K562 (cell line): ENCODE data around the gene SLC22A23. TPM values are rescaled to one million over a fixed set of nuclear protein-coding genes. Genes with fewer than 3 reads are reported as not detected.
A peak's percentile ranks its signal among the peaks of the same experiment; 100 is the strongest.

Experiments used
- ATAC-seq: fragments of 200-7000 bp; cut with Tn5 transposase; 3 replicates; pipeline ENCODE4 v1.9.1; 2020; ENCODE audit warnings: moderate library complexity
- BruUV-seq: library from RNA; stranded (reverse); fragments of 400-500 nt; replicated peaks from 2 replicates; lab custom pipeline; 2021; lab: Mats Ljungman, UMichigan
- CTCF ChIA-PET: fragments of 300-600 bp; formaldehyde crosslinking; extraction: SDS; loops from one replicate; lab custom pipeline; 2021; ENCODE audit warnings: low intra/inter-chr PET ratio; lab: Yijun Ruan, JAX
- POLR2A ChIA-PET: fragments of 300-600, 350-650 bp; sonication (Branson Sonifier 250); formaldehyde crosslinking; extraction: SDS; loops from one replicate; lab custom pipeline; 2021; ENCODE audit warnings: antibody characterized with exemption, inconsistent platforms; lab: Yijun Ruan, JAX
- DNase-seq, 4 experiments: peaks; one replicate each; pipeline versions ENCODE4 v3.0.0 to v3.0.0-alpha.2; 2011 to 2018; ENCODE audit warnings: low spot score in 3 of 4, mixed read lengths in 3 of 4; ENCODE audit errors: extremely low read depth in 1 of 4
- FAIRE-seq: peaks from 2 replicates; lab custom pipeline; 2011; peaks lifted over from hg19 to GRCh38; lab: Jason Lieb, UNC
- H2AFZ ChIP-seq: 2 replicates; pipeline ENCODE4 v1.6.0; 2011; ENCODE audit warnings: low read depth, low read length, control low read depth, inconsistent platforms
- H3K27ac ChIP-seq: fragments of 200-600 bp; 3 replicates; pipeline ENCODE4 v1.8.0; 2011; ENCODE audit warnings: low read depth, mild to moderate bottlenecking, control low read depth, inconsistent platforms, low read length, moderate library complexity, mixed read lengths; ENCODE audit errors: extremely low read depth
- H3K27me3 ChIP-seq, 2 experiments: fragments of 300-600 bp in 1 of 2; 2 replicates in 1 of 2; 3 replicates in 1 of 2; pipeline versions ENCODE4 v1.6.0 to v1.8.0; 2011; ENCODE audit warnings: inconsistent platforms in 2 of 2, low read length in 2 of 2, mild to moderate bottlenecking in 1 of 2, mixed read lengths in 1 of 2, moderate library complexity in 1 of 2; ENCODE audit not compliant: control insufficient read depth in 2 of 2, insufficient read depth in 2 of 2
- H3K36me3 ChIP-seq: fragments of 300-600 bp; 3 replicates; pipeline ENCODE4 v1.8.0; 2011; ENCODE audit warnings: mild to moderate bottlenecking, low read length, inconsistent platforms; ENCODE audit not compliant: control insufficient read depth, insufficient read depth
- H3K4me1 ChIP-seq, 2 experiments: fragments of 200-600 bp in 1 of 2; replicated peaks in 1 of 2; 2 replicates in 1 of 2; 3 replicates in 1 of 2; pipeline versions ENCODE4 v1.5.1 to v1.8.0; 2011; ENCODE audit warnings: inconsistent platforms in 2 of 2, low read length in 2 of 2, mild to moderate bottlenecking in 1 of 2, mixed read lengths in 1 of 2, moderate library complexity in 1 of 2; ENCODE audit not compliant: control insufficient read depth in 2 of 2, insufficient read depth in 2 of 2
- H3K4me2 ChIP-seq: 2 replicates; pipeline ENCODE4 v1.6.1; 2011; ENCODE audit warnings: low read length, control low read depth, inconsistent platforms, mixed read lengths; ENCODE audit not compliant: insufficient read depth
- H3K4me3 ChIP-seq: fragments of 200-600 bp; sonication (generic), shearing (Covaris generic); 2 replicates; pipeline ENCODE4 v1.5.1; 2016; ENCODE audit warnings: control low read depth, inconsistent platforms
- H3K79me2 ChIP-seq: fragments of 200-600 bp; 3 replicates; pipeline ENCODE4 v1.8.0; 2011; ENCODE audit warnings: low read length, inconsistent platforms; ENCODE audit not compliant: control insufficient read depth, insufficient read depth
- H3K9ac ChIP-seq, 2 experiments: 2 replicates each; pipeline versions ENCODE4 v1.6.0 to v1.6.1; 2011; ENCODE audit warnings: low read depth in 2 of 2, low read length in 2 of 2, control low read depth in 1 of 2, inconsistent platforms in 1 of 2, mild to moderate bottlenecking in 1 of 2, mixed read lengths in 1 of 2; ENCODE audit not compliant: insufficient read depth in 1 of 2
- H3K9me1 ChIP-seq: one replicate; pipeline ENCODE4 v1.6.0; 2011; ENCODE audit warnings: inconsistent platforms, mild to moderate bottlenecking, low read length, moderate library complexity; ENCODE audit not compliant: control insufficient read depth, insufficient read depth
- H3K9me3 ChIP-seq: replicated peaks from 2 replicates; pipeline ENCODE4 v1.5.1; 2011; ENCODE audit warnings: low read depth, low read length, inconsistent platforms; ENCODE audit not compliant: control insufficient read depth, insufficient read depth
- H4K20me1 ChIP-seq: replicated peaks from 2 replicates; pipeline ENCODE4 v1.6.1; 2011; ENCODE audit warnings: low read length, inconsistent platforms, mixed read lengths; ENCODE audit not compliant: control insufficient read depth, insufficient read depth
- NR2F6 ChIP-seq: fragments of 450-650 bp; formaldehyde crosslinking; IDR thresholded peaks from 2 replicates; pipeline ENCODE4 v1.4.0; 2020; ENCODE audit warnings: mild to moderate bottlenecking
- RAD21 ChIP-seq, 2 experiments: fragments of 250-450 bp in 1 of 2; fragments of 450-650 bp in 1 of 2; sonication (Bioruptor Pico) in 1 of 2; formaldehyde crosslinking in 1 of 2; IDR thresholded peaks in 1 of 2; conservative IDR thresholded peaks in 1 of 2; 2 replicates each; pipeline versions ENCODE4 v1.4.0 to v1.8.0; 2020 to 2022; ENCODE audit warnings: mild to moderate bottlenecking in 2 of 2, moderate library complexity in 1 of 2
- ZNF263 ChIP-seq: sonication (generic); formaldehyde crosslinking; IDR thresholded peaks from 2 replicates; pipeline ENCODE4 v1.8.0; 2022; ENCODE audit warnings: mild to moderate bottlenecking, missing genetic modification reagents, borderline replicate concordance
- WGBS: fragments of 100-300 bp; shearing (Covaris generic); methylation state at CpG from one replicate; pipeline ENCODE4 v1.1.6; 2016; ENCODE audit warnings: low coverage, mixed read lengths; ENCODE audit not compliant: insufficient coverage; ENCODE audit errors: missing lambda C conversion rate; 5-methylcytosine and 5-hydroxymethylcytosine counted together
- in situ Hi-C: fragments of 300-500 bp; cut with MboI; formaldehyde crosslinking; loops from 4 replicates; pipeline ENCODE4 v1.15.0; 2018; ENCODE audit warnings: inconsistent platforms, mixed read lengths
- intact Hi-C: fragments of 100-400 bp; cut with micrococcal nuclease; formaldehyde crosslinking; loops from 2 replicates; pipeline ENCODE4 v1.14.2; 2022
- polyA plus RNA-seq, 8 experiments: library from polyadenylated mRNA; depleted of rRNA in 4 of 8; stranded (reverse) in 5 of 8; unstranded in 3 of 8; fragments of >200 nt; fragmentation: Nextera tagmentation in 2 of 8; fragmentation: Illumina TruSeq in 1 of 8; extraction: Ambion mirVana in 2 of 8; extraction: Trizol in 1 of 8; gene quantifications; 2 replicates each; pipeline versions ENCODE4 v1.2.1 to v1.2.3, GENCODE V29; 2011 to 2014; ENCODE audit warnings: inconsistent platforms in 1 of 8, missing spikeins in 1 of 8
- total RNA-seq, 7 experiments: library from RNA; depleted of rRNA in 6 of 7; stranded (reverse); fragments of >200 nt in 6 of 7; fragmentation: Illumina TruSeq in 2 of 7; extraction: Trizol in 2 of 7; gene quantifications; 2 replicates each; pipeline versions ENCODE4 v1.2.1 to v1.2.3, GENCODE V29; 2011 to 2021; ENCODE audit warnings: low replicate concordance in 1 of 7
- TF ChIP-seq, protein P1 (sequence below): fragments of 450-650 bp; IDR thresholded peaks from 2 replicates; pipeline ENCODE4 v1.6.1; 2017; ENCODE audit warnings: antibody characterized with exemption
- TF ChIP-seq, protein P2 (sequence below), 3 experiments: fragments of 200-800 bp in 1 of 3; sonication (Bioruptor generic) in 1 of 3; sonication (generic) in 1 of 3; formaldehyde crosslinking in 1 of 3; IDR thresholded peaks; 2 replicates each; pipeline versions ENCODE4 v1.6.1 to v1.8.0; 2016 to 2022; ENCODE audit warnings: mild to moderate bottlenecking in 2 of 3, missing compliant biosample characterization in 2 of 3, missing genetic modification characterization in 2 of 3, missing genetic modification reagents in 1 of 3
- TF ChIP-seq, protein P3 (sequence below), 3 experiments: IDR thresholded peaks in 2 of 3; conservative IDR thresholded peaks in 1 of 3; 2 replicates each; pipeline ENCODE4 v1.5.1; 2011 to 2012; ENCODE audit warnings: low read length in 3 of 3, mild to moderate bottlenecking in 3 of 3, control low read depth in 2 of 3, improper control_type of control experiment in 1 of 3, inconsistent platforms in 1 of 3, low read depth in 1 of 3, mixed read lengths in 1 of 3, moderate library complexity in 1 of 3; ENCODE audit not compliant: insufficient read depth in 2 of 3
- TF ChIP-seq, protein P4 (sequence below): fragments of 150-350 bp; IDR thresholded peaks from 2 replicates; pipeline ENCODE4 v1.6.1; 2014; ENCODE audit warnings: low read depth, mild to moderate bottlenecking, low read length, borderline replicate concordance
- TF ChIP-seq, protein P5 (sequence below): sonication (generic); formaldehyde crosslinking; IDR thresholded peaks from 2 replicates; pipeline ENCODE4 v1.8.0; 2023; ENCODE audit warnings: mild to moderate bottlenecking, missing genetic modification reagents

SLC22A23 gene
- total and polyA plus RNA-seq, 9 of the 15 experiments (the other 6 are each of a cell fraction or from before 2014, with no cell fraction given), result 0.30 to 8.7 (median 2.5) TPM

DNA sequence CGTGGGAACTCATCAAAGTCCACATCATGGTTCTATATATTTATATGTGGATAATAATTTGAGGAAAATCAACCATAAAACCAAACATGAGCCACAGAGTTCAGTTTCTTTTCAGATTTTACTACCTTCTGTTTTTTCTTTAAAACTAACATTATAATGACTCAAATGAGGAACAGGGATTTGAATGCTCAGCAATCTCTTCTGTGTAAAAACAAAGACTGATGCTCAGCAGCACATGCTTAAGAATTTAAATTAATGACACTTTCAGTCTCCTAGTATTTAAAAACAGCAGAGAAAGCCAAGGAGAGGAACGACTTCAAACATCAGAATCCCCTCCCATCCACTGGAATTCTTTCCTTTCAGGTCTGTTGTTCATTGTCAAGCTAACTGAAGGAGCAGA is 125.4 kb downstream of the SLC22A23 start (continued):
- TF ChIP-seq, protein P1, sequence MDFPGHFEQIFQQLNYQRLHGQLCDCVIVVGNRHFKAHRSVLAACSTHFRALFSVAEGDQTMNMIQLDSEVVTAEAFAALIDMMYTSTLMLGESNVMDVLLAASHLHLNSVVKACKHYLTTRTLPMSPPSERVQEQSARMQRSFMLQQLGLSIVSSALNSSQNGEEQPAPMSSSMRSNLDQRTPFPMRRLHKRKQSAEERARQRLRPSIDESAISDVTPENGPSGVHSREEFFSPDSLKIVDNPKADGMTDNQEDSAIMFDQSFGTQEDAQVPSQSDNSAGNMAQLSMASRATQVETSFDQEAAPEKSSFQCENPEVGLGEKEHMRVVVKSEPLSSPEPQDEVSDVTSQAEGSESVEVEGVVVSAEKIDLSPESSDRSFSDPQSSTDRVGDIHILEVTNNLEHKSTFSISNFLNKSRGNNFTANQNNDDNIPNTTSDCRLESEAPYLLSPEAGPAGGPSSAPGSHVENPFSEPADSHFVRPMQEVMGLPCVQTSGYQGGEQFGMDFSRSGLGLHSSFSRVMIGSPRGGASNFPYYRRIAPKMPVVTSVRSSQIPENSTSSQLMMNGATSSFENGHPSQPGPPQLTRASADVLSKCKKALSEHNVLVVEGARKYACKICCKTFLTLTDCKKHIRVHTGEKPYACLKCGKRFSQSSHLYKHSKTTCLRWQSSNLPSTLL, result no peak
- TF ChIP-seq NR2F6 (CRISPR knock-in tag), result no peak

DNA sequence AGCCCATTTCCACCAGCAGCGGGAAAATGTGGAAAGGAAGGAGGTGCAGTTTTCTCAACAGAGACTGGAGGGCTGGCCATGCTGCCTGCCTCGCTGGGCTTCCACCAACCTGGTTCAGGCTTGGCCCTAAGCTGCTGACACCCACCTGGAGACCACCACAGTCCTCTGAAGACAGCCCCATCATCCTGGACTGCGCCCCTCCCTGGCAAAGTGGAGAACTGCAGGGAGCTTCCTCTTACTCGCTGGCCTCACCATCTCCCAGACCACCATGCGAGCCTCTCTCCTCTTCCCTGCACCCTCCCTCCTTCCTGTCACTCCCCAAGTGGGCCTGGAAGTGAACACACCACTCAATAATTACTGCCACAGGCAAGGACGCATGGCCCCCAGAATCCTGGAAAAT is 126.7 kb downstream of the SLC22A23 start:
- FAIRE-seq, result no peak
- peak; percentile 76 for ATAC-seq
- in situ Hi-C loops (no loop called here), intact Hi-C loops (loop anchor here (5.0 kb wide), 1 partner anchor 43 kb away; no protein-coding TSS in a partner anchor)
- peaks cover 10 to 18% of the 10 kb centered on the region in 2 experiments for H3K4me1 ChIP-seq
- H3K9ac ChIP-seq, result 0 out of 4 replicates have a peak overlapping the region, but pooled peaks of 1 of the 2 experiments have one; percentile 65
- BruUV-seq, result no TSS peak
- H3K27ac ChIP-seq, result no peak overlapping the region
- H3K4me3 ChIP-seq, result no peak overlapping the region
- H4K20me1 ChIP-seq, result no peaks in the 10 kb centered on the region
- H3K36me3 ChIP-seq, result no peaks in the 10 kb centered on the region
- peak in 3 of 4 experiments; percentile 30 to 44 (median 34) for DNase-seq
- TF ChIP-seq, protein P2, sequence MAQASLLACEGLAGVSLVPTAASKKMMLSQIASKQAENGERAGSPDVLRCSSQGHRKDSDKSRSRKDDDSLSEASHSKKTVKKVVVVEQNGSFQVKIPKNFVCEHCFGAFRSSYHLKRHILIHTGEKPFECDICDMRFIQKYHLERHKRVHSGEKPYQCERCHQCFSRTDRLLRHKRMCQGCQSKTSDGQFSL (CRISPR knock-in tag; IDR thresholded peaks at IDR 0.05), result 0 out of 2 replicates have a peak, but pooled peaks have one; percentile 42
- TF ChIP-seq, protein P2 (tag; IDR thresholded peaks at IDR 0.05), result no peak
- TF ChIP-seq, protein P3, sequence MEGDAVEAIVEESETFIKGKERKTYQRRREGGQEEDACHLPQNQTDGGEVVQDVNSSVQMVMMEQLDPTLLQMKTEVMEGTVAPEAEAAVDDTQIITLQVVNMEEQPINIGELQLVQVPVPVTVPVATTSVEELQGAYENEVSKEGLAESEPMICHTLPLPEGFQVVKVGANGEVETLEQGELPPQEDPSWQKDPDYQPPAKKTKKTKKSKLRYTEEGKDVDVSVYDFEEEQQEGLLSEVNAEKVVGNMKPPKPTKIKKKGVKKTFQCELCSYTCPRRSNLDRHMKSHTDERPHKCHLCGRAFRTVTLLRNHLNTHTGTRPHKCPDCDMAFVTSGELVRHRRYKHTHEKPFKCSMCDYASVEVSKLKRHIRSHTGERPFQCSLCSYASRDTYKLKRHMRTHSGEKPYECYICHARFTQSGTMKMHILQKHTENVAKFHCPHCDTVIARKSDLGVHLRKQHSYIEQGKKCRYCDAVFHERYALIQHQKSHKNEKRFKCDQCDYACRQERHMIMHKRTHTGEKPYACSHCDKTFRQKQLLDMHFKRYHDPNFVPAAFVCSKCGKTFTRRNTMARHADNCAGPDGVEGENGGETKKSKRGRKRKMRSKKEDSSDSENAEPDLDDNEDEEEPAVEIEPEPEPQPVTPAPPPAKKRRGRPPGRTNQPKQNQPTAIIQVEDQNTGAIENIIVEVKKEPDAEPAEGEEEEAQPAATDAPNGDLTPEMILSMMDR (IDR thresholded peaks at IDR 0.05 in 2 of 3, conservative IDR thresholded peaks at IDR 0.05 in 1 of 3; ENCODE audit: insufficient read depth in 2 of 3, low read depth in 1 of 3, low read length in 3 of 3), result peak; percentile 50 to 82 (median 54)
- TF ChIP-seq, protein P4, sequence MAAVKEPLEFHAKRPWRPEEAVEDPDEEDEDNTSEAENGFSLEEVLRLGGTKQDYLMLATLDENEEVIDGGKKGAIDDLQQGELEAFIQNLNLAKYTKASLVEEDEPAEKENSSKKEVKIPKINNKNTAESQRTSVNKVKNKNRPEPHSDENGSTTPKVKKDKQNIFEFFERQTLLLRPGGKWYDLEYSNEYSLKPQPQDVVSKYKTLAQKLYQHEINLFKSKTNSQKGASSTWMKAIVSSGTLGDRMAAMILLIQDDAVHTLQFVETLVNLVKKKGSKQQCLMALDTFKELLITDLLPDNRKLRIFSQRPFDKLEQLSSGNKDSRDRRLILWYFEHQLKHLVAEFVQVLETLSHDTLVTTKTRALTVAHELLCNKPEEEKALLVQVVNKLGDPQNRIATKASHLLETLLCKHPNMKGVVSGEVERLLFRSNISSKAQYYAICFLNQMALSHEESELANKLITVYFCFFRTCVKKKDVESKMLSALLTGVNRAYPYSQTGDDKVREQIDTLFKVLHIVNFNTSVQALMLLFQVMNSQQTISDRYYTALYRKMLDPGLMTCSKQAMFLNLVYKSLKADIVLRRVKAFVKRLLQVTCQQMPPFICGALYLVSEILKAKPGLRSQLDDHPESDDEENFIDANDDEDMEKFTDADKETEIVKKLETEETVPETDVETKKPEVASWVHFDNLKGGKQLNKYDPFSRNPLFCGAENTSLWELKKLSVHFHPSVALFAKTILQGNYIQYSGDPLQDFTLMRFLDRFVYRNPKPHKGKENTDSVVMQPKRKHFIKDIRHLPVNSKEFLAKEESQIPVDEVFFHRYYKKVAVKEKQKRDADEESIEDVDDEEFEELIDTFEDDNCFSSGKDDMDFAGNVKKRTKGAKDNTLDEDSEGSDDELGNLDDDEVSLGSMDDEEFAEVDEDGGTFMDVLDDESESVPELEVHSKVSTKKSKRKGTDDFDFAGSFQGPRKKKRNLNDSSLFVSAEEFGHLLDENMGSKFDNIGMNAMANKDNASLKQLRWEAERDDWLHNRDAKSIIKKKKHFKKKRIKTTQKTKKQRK, result no peak
- 0 out of 2 replicates have a peak, but pooled peaks have one; percentile 28 for TF ChIP-seq ZNF263 (CRISPR knock-in tag)
- TF ChIP-seq, protein P5, sequence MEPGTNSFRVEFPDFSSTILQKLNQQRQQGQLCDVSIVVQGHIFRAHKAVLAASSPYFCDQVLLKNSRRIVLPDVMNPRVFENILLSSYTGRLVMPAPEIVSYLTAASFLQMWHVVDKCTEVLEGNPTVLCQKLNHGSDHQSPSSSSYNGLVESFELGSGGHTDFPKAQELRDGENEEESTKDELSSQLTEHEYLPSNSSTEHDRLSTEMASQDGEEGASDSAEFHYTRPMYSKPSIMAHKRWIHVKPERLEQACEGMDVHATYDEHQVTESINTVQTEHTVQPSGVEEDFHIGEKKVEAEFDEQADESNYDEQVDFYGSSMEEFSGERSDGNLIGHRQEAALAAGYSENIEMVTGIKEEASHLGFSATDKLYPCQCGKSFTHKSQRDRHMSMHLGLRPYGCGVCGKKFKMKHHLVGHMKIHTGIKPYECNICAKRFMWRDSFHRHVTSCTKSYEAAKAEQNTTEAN (CRISPR knock-in tag), result no peak
- TF ChIP-seq RAD21 (CRISPR knock-in tag; conservative IDR thresholded peaks at IDR 0.05 in 1 of 2, IDR thresholded peaks at IDR 0.05 in 1 of 2), result peak in 1 of 2 experiments; percentile 46; a peak in 2 of 4 replicates
- no peaks in the 10 kb centered on the region for H3K79me2 ChIP-seq
- H3K4me2 ChIP-seq, result no peak overlapping the region
- ChIA-PET CTCF (no interaction called here), POLR2A (interaction anchor here (0.6 to 2.5 kb wide), 4 partner anchors 10 to 1908 kb away, joined by 3 to 14 read pairs (median 4); no protein-coding TSS in a partner anchor)
- WGBS, result 54% methylated on average over 6 of the region's 6 CpGs
- H3K9me3 ChIP-seq, result no peaks in the 10 kb centered on the region
- H3K27me3 ChIP-seq, result no peaks in the 10 kb centered on the region
- H2AFZ ChIP-seq, result no peak overlapping the region
- H3K9me1 ChIP-seq, result no peaks in the 10 kb centered on the region
